CD1c-positive myeloid dendritic cell (primary cell): ENCODE data around the gene MEIOC.
A peak's percentile ranks its signal among the peaks of the same experiment; 100 is the strongest.
"Not testable (repeated sequence)": the region's sequence is repeated elsewhere in the genome, so short reads cannot be mapped to it uniquely, and the experiment has no call there.

ENCODE experiments used
- DNase-seq: peaks from one replicate; pipeline ENCODE4 v3.0.0-alpha.2; 2016; ENCODE audit errors: extremely low spot score

Gene MEIOC

DNA sequence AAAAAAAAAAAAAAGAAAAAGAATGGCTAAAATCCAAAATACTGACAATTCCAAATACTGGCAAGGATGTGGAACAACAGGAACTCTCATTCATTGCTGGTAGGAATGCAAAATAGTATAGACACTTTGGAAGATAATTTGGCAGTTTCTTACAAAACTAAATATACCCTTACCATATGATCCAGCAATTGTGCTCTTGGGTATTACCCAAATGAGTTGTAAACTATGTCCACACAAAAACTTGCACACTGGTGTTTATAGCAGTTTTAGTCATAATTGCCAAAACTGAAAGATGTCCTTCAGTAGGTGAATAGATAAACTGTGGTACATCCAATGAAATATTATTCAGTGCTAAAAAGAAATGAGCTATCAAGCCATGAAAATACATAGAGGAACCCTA, 8.5 kb upstream of the MEIOC start:
- DNase-seq = no peak

DNA sequence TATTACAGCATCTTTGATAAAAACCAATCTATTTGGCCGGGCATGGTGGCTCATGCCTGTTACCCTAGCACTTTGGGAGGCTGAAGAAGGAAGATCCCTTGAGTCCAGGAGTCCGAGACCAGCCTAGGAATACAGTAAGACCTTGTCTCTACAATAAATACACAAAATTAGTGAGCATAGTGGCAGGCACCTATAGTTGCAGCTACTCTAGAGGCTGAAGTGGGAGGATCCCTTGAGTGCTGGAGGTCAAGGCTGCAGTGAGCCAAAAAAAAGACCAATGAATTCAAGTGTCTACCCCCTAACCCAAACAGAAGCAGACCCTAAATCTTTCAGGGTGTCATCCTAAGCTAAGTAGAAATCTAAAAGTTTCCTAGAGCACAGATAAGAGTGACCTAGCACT, 7.3 kb upstream of the MEIOC start:
- no peak for DNase-seq

- DNase-seq = no peak
These were observed 5.0 kb upstream of the MEIOC start for GRCh38 chr17:44651228-44651627.

DNA sequence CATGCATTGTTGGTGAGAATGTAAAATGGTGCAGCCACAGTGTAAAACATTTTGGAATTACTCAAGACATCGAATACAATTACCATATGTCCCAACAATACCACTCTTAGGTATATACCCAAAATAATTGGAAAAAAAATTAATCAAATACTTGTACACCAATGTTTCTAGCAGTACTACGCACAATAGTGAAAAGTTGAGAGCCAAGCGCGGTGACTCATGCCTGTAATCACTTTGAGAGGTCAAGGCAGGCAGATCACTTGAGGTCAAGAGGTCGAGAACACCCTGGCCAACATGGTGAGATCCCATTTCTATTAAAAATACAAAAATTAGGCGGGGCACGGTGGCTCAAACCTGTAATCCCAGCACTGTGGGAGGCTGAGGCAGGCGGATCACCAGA, 3.5 kb upstream of the MEIOC start:
- DNase-seq = no peak

GRCh38 chr17:44653384-44653783, 2.9 kb upstream of the MEIOC start:
- no peak for DNase-seq

DNA sequence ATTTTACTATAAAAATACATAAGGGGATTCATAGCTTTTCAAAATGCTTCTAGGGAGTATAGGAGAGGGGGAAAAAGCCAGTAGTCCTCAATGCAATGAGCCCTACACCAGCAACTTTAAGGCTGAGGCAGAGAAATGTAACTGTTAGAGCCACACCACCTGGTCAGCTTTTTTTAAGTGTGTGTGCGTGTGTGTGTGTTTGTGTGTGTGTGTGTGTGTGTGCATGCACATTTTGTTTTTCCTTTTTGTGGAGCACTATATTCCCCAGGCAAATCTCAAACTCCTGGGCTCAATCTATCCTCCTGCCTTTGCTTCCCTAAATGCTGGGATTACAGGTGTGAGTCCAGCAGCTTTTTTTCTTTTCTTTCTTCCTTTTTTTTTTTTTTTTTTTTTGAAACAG, 2.3 kb upstream of the MEIOC start:
- no peak for DNase-seq

DNA sequence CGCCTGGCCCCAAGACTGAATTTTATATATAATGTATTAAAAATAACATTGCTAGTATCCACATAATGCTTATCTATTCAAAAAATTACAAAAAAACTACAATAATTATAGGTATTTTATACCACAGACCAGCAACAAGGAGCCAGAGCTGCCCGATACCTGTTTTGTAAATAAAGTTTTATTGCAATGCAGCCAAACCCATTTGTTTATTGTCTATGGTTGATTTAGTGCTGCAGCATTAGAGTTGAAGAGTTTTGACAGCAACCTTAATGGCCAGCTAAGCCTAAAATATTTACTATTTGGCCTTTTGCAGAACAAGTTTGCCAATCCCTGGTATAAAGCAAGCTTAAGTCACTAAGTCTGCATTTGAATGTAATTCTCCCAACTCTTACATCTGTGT, 5.6 kb downstream of the MEIOC start:
- DNase-seq = no peak

DNA sequence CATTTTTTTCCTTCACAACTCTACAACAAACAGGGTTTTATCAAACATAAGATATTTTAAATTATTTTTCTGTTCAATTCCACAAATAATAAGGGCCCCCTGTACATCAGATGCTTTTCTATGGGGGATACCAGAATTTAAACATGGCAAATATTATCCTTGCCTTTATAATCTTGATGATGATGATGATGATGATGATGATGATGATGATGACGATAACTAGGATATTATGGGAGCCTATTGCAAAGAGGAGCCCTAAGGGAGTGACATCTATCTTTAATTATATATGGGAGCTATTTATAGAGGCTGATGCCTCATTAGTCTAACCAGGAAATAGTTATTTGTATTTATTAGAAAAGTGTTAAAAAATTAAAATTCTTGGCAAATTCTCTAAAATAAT, 6.8 kb downstream of the MEIOC start:
- DNase-seq = no peak

- DNase-seq = no peak
These were observed 8.6 kb downstream of the MEIOC start for GRCh38 chr17:44664867-44665266.

DNA sequence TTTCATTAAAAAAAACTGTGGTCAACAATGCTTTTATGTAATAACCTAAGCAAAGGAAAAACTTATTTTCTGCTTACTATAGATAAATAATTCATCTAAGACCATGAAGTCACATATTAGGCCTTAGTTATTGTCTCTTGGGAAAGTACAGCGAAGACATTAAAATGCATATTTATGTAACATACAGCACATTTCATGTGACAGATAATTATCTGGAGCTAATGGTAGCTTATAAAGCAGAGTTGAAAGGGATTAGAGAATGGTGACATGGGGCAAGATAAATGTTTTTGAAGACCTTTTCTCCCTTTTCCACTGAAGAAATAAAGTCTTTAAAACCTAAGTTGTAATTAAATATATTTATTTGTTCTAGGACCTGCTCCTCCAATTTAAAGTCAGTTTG, 9.7 kb downstream of the MEIOC start:
- no peak for DNase-seq

GRCh38 chr17:44672479-44673093, 16.3 kb downstream of the MEIOC start:
- DNase-seq = peak; percentile 45

DNA sequence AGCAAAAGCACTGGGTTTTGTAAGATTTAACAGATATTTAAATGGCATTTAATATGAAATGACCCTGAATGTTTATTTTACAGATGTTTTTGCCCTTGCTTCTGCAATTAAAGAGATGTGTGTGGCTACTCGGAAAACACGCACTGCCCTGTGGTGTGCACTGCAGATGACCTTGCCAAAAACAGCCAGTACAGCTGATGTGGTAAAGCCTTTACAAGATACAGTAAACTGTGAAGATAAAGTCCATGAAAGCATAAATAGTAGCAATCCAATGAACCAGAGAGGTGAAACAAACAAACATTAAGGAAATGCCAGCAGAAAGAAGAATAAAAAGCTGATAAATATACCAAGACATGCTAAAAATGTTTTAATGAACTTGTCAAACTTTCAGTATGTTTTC, 17.6 kb downstream of the MEIOC start:
- DNase-seq = no peak

DNA sequence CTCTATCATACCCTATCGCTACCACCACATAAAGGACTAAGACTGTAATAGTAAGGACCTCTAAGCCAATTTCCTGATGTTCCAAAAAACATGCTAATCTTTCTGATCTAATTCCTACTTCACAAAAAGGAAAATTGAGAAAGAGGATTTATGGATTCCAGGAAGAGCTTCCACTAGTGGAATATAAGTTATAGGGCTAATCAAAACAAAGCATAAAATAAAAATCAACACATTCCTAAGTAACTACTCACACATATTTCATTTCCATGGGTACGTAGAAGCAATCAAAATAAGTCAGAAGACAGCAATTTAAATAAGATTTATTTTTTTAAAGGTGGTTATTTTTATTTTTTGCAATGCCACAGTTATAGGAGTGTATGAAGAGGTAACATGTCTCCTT, 20.9 kb downstream of the MEIOC start:
- DNase-seq = no peak

DNA sequence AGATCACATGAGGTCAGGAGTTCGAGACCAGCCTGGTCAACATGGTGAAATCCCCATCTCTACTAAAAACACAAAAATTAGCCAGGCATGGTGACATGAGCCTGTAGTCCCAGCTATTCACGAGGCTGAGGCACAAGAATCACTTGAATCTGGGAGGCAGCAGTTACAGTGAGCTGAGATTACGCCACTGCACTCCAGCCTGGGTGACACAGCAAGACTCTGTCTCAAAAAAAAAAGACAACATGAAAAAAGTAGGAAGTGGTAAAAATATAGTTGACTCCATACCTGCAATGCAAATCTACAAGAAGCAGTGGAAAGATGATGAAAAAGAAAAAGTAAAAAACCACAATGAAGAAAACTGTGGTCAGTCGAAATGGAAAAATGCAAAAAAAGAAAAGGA, 27.0 kb downstream of the MEIOC start:
- DNase-seq = not testable (repeated sequence)

GRCh38 chr17:44687756-44688155, 31.5 kb downstream of the MEIOC start:
- no peak for DNase-seq

DNA sequence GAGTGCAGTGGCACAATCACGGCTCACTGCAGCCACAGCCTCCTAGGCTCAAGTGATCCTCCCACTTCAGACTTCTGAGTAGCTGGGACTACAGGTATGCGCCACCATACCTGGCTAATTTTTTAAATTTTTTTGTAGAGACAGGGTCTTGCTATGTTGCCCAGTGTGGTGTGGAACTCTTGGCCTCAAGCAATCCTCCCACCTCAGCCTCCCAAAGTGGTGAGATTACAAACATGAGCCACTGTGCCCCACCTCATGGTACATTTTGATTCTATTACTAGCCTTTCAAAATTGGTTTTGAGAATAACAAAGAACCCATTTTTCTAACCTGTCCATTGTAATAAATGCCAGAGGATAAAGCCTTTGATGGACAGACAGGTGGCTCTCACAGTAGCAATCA, 31.9 kb downstream of the MEIOC start:
- no peak for DNase-seq

- no peak for DNase-seq
These were observed 32.6 kb downstream of the MEIOC start for GRCh38 chr17:44688675-44689476.

- DNase-seq = peak; percentile 97
These were observed 33.4 kb downstream of the MEIOC start, which contains the start of gene CCDC43 for GRCh38 chr17:44689477-44690217. Gene CCDC43, minus strand, starts transcription at chr17:44689776. Its CDS starts 23 bp downstream, at chr17:44689753.

GRCh38 chr17:44690746-44691306, 34.6 kb downstream of the MEIOC start:
- DNase-seq = peak; percentile 27

DNA sequence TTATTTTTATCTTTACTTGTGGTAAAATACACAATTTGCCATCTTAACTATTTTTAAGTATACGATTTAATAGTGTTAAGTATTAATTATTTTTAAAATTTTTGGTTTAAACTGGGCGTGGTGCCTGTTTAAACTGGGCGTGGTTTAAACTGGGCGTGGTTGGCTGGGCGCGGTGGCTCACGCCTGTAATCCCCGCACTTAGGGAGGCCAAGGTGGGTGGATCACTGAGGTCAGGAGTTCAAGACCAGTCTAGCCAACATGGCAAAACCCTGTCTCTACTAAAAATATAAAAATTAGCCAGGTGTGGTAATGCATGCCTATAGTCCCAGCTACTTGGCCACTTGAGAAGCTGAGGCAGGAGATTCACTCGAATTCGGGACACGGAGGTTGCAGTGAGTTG, 37.3 kb downstream of the MEIOC start:
- DNase-seq = no peak

- DNase-seq = not testable (repeated sequence)
These were observed 44.0 kb downstream of the MEIOC start for GRCh38 chr17:44700288-44700687.

GRCh38 chr17:44707755-44708400, 51.6 kb downstream of the MEIOC start:
- peak; percentile 1 for DNase-seq
